ENCODE results near the gene SCAMP4.

SCAMP4 gene

DNA sequence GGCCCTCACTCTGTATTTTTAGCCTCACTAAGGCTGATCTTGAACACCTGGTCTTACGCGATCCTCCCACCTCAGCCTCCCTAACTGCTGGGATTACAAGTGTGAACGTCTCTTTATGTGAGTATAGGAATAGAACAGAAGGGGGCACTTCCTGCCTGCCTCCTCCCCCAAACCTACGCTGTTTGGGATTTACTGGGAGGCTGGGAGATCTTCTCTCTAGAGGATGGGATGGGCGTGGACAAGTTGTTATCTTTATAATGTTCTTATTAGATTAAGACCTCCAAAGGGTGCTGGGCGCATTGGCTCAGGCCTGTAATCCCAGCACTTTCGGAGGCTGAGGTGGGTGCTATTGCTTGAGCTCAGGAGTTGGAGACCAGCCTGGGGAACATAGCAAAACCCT lies 32.9 kb downstream of the SCAMP4 start:
- no peak for DNase-seq (ENCODE audit: low spot score)

DNA sequence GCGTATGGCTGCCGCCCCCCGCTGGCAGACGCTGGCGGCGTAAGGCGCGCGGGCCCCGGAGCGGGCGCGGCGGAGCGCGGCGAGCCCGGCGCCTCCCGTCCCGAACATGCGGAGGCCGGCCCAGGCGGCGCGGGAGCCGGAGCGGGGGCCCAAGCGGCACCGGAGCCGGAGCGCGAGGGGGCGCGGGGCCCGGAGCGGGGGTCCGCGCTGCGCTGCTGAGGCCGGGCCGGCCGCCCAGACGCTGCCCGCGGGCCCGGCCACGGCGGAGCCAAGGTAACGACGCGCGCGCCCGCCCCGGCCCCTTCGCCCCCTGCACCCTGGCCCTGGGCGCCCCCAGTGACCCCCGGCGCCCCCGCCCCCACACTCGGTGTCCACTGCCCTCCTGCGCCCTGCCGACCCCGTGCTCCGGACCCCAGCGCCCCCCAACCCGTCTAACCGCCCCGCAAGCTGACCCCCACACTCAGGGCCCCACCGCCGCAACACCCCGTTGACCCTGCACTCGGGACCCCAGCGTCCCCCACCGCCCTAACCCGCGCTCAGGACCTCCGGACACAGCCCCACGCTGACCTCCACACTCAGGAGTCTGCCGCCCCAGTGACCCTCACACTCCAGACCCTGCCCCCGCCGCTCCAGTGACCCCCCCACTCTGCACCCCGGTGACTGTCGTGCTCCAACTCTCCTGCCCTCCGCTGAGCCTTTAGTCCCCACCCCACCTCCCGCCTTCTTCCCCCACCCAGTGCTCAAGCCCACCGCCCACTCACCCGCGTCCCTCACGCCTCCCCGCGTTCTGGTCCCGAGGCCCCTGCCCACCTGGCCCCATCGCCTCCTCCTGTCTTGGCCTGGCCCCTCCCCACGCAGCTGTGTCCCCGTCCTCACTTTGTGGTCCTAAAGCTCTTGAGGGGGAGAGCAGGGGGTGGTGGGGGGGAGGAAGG lies 36.2 kb downstream of the SCAMP4 start, which contains the start of gene CSNK1G2:
Gene CSNK1G2 (plus strand): TSS at position 27 of the 932 bp plus-strand sequence. CDS start 28,601 bp downstream, outside the sequence.
- DNase-seq (ENCODE audit: low spot score) = no peak

DNA sequence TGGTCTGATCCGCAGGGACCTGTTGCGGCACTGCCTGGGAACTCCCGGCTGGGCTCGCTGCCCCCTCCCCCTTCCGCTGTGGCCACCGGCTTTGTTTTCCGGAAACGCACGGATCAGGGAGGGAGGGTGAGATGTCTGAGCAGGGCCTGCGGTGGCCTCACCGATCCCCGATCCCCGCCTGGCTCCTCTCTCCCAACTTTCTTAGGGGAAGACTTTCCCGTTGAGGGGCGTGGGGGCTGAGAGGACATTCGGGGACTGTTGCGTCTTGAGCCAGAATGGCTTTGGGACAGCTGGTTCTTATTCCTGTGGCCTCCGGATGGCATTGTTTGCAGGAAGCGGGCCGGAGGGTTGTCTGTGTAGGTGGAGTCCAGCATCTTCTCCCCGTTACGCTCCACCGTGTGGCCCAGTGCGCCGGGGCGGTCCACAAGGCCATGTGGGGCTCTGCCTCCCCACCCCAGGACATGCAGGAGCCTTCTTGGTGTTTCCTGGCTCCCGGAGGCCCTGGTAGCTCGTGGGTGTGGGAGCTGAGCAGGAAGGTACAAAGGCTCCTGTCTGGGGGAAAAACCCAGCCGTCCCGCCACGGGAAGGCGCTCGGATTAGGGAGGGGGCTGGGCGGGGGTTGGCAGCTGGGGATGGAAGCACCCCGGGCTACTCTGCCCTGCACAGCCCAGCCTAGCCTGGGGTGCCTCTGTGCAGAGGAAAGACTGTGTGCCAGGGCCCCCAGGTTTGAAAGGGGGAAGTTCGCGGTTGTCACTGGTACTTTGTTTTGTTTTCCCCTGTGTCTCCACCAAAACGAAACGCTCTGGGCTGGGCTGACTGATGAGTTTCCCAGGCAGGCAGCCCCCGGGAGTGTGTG lies 37.1 kb downstream of the SCAMP4 start:
- peak; percentile 57 for DNase-seq (ENCODE audit: low spot score)

GRCh38 chr19:1942934-1943555 lies 37.8 kb downstream of the SCAMP4 start:
- no peak for DNase-seq (ENCODE audit: low spot score)

DNA sequence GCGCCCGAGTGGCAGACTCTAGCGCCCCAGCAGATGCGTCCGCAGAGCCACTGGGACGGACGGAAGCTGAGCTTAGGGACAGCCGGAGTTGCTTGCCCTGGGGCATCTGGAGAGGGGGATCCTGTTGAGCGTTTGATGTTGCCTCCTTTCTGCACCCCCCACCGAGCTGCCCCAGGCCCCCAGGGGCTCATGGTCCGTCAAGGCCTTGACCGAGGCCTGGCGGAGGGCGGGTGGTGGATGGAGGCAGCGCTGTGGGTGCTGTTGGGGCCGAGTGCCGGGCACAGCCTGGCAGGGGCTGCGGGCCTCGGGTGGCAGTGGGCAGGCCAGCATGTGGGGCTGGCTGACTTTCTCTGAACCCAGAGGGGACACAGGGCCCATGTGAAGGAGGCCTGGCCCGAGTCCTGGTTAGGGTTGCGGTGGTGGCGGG lies 38.5 kb downstream of the SCAMP4 start:
- no peak for DNase-seq (ENCODE audit: low spot score)

- no peak for DNase-seq (ENCODE audit: low spot score)
These were observed 39.1 kb downstream of the SCAMP4 start for GRCh38 chr19:1944088-1944915.

- DNase-seq (ENCODE audit: low spot score) = no peak
These were observed 39.8 kb downstream of the SCAMP4 start for GRCh38 chr19:1944916-1945561.

DNA sequence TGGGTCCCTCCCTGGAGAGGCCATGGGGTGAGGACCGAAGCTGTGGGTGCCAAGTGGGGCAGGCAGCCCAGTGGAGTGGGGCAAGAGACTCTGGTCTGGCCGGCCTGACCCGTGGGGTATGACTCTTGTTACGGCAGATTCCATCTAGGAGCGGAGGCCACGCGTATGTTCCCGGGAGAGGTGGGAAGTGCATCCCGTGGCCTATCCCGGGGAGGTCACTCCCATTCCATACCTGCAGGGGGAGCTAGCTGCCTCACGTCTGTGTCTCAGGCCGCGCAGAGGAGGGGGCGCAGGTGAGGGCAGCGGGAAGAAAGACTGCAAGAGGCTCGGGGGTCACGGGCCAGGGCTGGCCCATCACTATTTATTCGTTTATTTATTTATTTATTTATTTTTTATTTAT lies 40.7 kb downstream of the SCAMP4 start:
- no peak for DNase-seq (ENCODE audit: low spot score)

- no peak for DNase-seq (ENCODE audit: low spot score)
These were observed 42.5 kb downstream of the SCAMP4 start for GRCh38 chr19:1947651-1948209.

- DNase-seq (ENCODE audit: low spot score) = no peak
These were observed 44.3 kb downstream of the SCAMP4 start for GRCh38 chr19:1949304-1950101.

GRCh38 chr19:1950640-1951039 lies 45.4 kb downstream of the SCAMP4 start:
- DNase-seq (ENCODE audit: low spot score) = no peak

DNA sequence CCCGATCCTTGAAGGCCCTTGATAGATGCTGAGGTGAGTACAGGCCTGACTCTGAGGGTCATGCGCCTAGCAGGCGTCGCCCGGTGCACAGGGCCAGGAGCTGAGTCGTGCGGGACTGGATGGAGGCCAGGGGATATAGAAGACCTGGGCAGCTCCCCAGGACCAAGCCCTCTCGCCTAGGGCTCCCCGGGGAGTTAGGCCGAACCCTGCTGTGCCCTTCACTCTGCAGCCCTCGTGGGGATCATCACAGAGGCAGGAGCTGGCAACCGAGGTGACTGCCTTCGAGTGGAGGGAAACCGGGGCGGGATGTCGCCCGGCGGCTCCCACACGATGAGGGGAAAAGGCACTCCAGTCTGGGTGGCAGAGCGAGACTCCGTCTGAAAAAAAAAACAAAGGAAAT lies 47.4 kb downstream of the SCAMP4 start:
- DNase-seq (ENCODE audit: low spot score) = no peak

DNA sequence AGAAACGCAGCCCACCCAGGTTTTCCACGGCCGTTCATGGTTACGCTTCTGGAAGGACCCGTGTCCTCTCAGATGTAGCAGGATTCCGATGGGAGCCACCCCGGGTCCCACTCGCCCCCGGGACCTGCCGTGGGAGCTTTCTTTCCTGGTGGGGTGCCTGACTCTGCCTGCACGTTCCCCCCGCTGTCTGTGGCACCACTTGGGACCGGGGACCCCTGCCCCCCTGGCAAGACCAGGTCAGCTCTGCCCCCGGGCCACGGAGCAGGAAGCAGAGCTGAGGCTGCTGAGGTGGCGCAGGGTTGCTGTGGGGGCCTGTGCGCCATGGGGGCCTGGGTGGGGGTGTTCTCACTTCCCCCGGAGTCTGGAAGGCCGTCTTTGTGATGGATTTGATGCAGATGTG lies 47.8 kb downstream of the SCAMP4 start:
- no peak for DNase-seq (ENCODE audit: low spot score)

DNA sequence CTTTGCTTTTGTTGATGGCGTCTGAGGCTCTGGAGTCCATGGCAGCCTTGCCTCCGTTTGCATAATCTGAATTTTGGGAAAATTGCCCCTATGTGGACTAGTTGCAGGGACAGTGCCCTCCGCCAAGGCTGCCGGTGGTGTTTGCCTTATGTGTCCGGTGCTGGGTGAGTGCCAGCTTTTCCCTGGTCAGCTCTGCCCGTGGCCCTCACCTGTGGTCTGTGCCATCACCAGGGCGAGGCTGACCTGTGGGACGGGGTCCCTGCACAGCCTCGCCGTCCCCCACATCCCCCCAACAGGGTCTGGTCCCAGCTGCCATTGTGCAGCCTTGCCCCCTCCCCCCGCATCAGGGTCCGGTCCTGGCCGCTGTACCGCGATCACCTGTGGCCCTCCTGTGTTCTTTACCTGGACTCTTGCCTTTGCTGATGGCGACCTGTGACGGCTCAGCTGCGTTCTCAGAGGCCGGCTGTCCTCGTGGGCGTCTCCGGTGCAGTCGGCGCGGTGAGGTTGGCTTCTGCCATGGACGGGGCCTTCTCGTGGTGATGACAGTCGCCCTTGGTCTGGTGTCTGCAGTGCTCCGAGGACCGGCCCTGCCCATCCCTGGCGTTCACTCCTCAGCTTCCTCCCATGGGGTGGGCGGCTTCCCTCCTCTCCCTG lies 48.4 kb downstream of the SCAMP4 start:
- no peak for DNase-seq (ENCODE audit: low spot score)

- no peak for DNase-seq (ENCODE audit: low spot score)
These were observed 49.3 kb downstream of the SCAMP4 start for GRCh38 chr19:1954532-1954933.

- DNase-seq (ENCODE audit: low spot score) = peak; percentile 49
These were observed 50.2 kb downstream of the SCAMP4 start for GRCh38 chr19:1955171-1956121.

- DNase-seq (ENCODE audit: low spot score) = peak; percentile 66
These were observed 50.9 kb downstream of the SCAMP4 start for GRCh38 chr19:1956122-1956494.

DNA sequence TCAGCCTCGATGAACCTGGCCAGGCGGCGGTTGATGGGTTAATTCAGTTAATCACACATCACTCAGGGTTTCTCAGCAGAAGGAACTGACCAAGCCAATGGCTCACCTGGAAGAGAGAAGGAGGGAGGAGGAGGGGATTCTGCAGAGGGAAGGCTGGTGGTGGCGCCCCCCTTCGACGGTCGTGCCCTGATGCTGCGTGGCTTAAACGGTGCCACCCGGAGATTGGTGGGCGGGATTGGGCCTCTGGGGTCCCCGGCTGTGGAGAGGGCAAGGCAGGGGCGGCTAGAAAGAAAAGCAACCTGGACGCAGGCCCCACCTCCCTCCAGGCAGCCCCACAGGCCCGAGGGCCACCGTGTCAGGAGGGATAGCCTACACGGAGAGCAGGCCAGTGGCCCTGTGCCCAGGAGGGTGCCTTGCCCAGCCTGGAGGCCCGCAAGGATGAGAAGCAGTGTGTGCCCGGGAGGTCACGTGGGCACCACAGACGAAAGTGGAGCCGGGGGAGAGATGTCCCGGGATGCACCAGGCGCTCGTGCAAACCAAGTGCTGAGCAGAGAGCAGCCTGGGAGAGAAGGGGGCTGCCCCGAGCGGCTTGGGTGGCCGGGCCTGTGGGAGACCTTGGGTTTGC lies 51.8 kb downstream of the SCAMP4 start:
- DNase-seq (ENCODE audit: low spot score) = peak; percentile 67

Data from cerebellar cortex (tissue), 1 donor.